Epithelial cell of prostate (primary cell): ENCODE results near the gene TGFBR3L.

Experiments
- DNase-seq: peaks from one replicate; pipeline ENCODE4 v3.0.0-alpha.2; 2011; ENCODE audit warnings: low read depth, low spot score
- H3K27ac ChIP-seq: fragments of 450-650 bp; 2 replicates; pipeline ENCODE4 v1.5.1; 2017; ENCODE audit warnings: mild to moderate bottlenecking

Gene TGFBR3L

DNA sequence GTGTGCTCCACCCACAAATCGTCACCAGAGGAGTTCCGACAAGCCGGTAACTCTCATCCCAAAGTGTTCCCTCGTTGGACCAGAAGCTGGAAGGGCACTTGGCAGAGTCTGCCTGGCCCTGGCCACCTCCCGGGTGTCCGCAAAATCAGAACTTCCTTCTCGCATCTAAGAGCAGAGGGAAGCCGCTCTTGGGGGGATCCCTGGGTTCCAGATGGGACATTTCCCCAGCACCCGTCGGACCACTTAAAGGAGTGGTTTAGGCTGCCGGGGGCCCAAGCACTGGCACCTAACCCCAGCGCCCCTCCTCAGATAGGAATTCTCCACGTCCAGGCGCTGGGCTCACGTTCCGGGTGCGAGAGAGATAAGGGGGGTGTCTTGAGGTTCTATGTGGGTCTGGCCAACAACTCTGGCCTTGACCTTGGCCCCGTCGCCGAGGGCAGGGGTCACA, 11.8 kb upstream of the TGFBR3L start:
- H3K27ac ChIP-seq = peak overlapping the region; percentile 81
- no peak for DNase-seq

DNA sequence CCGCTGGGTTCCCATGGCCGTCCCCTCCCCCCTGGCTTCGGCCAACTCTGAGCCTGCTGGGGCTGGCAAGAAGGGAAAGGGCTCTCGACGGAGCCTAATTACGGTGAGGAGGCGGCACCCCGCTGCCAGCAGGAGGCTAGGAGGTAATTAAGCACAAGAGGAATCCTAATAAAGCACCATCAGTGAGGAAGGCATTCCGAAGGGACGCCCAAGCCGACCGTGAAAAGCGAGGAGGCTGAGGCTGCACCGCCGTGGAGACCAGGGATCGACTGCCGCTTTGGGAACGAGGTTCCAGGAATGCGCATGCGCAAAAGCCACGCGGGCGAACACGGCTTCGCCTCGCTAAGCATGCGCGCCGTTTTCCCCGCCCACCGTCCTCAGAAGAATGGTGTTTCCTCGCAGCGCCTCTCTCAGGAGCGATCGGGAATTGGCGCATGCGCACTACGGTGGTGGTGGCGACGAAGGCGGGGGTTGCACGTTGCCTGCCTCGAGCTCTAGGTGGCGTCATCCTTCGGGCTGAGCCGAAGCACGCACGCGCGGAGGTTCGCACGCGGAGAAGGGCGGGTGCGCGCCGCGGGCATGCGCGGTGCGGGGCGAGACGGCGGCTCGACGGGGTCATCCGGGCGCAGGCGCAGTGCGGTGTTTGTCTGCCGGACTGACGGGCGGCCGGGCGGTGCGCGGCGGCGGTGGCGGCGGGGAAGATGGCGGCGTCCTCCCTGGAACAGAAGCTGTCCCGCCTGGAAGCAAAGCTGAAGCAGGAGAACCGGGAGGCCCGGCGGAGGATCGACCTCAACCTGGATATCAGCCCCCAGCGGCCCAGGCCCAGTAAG, 11.2 kb upstream of the TGFBR3L start, which contains the start of gene MAP2K7:
MAP2K7 (plus strand) TSS at position 634 of the 830 bp plus-strand sequence; CDS start at position 702, 68 bp downstream.
- H3K27ac ChIP-seq = peak within 1 kb of the TSS; percentile 81
- DNase-seq = peak; percentile 89

DNA sequence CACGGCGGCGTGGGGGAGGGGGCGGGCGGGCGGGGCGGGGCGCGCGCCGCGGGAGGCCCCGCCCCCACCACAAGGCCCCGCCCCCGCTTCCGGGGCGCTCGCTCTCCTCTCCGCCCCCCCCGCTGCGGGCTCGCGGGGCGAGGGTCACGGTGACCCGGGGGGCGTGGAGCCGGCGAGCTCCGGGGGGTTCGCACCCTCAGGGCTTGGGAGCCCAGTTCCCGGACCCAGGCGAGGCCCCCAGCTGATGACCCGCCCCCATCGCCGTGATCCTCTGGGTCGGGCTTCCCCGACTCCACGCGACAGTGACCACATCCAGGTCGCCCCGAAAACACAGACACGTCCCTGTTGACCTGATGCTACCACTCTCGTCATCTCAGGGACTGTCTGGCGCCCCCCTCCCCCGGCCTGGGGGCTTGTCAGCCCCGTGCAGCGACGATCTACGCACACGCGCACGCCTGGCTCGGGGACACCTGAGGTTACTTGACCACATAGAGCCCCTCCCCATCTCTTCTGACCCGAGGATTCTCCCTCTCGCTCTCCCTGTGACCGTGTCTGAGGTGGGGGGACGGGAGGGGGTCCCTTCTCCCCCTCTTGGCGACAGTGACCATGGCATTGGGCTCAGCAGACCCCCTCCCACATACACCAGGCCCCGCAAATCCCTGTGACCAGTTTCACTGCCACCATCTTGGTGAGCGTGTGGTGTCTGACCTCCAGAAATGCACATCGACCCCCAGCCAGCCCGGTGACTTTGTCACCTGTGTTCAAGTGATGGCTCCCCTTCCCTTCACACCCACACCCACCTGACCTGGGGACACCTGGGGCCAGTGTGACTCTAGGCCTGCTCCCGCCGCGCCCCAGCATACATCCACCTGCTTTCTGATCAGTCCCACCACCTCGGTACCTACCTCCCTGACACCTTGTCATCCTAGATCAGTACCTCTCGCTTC, 10.3 kb upstream of the TGFBR3L start:
- DNase-seq = no peak

DNA sequence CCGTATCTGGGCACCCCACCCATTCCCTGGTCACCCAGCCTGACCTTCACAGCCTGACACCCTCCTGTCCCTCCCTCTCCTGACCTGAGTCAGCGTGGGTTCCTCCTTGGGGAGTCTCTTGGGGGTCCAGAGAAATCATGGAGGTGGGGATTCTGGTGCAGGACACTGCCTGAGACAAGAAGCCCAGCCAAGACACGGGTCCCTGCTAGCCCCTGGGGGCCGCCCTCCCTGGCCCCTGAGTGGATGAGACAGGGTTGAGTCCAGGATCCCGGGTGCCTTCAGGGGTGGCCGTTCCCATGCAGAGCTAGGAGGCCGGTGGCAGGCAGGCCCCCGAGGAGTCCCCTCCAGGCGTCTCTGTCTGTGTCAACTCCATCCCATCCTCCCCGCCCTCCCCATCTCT, 9.4 kb upstream of the TGFBR3L start:
- H3K27ac ChIP-seq = no peak overlapping the region
- no peak for DNase-seq

More for the DNA sequence above, 10.3 kb upstream of the TGFBR3L start:
- peak overlapping the region; percentile 81 for H3K27ac ChIP-seq

DNA sequence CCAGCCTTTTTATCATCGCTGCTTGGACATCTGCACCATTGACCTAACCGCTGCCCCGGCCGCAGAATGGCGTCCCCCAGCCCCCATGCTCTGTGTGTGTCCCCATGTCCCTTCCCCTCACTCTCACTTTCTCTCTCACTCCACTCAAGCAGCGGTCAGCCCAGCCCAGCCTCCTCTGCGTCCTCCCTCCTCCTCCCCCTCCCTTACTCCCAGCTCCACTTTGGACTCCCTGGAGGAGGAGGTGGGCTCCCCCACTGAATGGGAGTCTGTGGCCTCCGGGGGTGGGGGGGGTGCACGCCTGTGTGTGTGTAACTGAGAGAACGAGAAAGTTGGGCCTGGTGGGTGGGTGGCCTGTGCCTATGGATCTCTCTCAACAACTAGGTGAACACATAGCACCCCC, 8.8 kb upstream of the TGFBR3L start:
- DNase-seq = no peak
- H3K27ac ChIP-seq = no peak overlapping the region

DNA sequence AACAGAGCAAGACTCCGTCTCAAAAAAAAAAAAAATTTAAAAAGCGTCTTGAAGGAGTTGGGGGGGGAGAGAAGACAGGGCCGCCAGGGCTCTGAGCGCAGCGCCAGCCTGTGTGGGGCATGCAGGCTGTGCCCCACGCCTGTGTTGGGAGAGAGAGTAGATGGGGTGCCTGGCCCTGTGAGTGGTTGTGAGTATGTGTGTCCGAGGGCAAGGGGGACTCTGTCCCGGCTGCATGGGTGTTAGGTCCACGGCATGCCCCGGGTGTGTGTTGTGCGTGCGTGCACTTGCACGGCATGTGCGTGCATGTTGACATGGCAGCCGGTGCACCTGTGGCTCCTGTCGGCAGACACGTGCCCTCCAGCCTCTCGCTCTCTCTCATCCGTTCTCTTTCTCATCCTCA, 7.5 kb upstream of the TGFBR3L start:
- DNase-seq = no peak
- H3K27ac ChIP-seq = no peak overlapping the region

DNA sequence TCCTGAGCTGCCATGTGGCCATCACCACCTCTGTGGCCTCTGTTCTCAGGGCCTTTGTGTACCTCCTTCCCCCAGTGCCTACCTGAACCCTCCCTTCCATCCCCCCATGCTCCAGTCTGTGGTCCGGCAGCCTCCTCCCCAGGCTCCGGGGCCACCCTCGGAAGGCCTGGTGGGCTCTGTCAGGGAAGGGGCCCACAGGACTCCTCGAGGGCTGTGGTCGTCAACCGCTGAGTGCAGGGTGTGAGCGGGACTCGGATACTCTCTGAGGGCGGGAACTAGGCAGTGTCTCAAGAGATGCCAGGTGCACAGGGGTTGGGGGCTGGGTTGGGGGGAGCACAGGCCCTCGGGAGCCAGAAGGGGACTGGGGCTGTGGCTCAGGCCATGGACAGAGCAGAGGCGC, 7.1 kb upstream of the TGFBR3L start:
- no peak overlapping the region for H3K27ac ChIP-seq
- DNase-seq = no peak

DNA sequence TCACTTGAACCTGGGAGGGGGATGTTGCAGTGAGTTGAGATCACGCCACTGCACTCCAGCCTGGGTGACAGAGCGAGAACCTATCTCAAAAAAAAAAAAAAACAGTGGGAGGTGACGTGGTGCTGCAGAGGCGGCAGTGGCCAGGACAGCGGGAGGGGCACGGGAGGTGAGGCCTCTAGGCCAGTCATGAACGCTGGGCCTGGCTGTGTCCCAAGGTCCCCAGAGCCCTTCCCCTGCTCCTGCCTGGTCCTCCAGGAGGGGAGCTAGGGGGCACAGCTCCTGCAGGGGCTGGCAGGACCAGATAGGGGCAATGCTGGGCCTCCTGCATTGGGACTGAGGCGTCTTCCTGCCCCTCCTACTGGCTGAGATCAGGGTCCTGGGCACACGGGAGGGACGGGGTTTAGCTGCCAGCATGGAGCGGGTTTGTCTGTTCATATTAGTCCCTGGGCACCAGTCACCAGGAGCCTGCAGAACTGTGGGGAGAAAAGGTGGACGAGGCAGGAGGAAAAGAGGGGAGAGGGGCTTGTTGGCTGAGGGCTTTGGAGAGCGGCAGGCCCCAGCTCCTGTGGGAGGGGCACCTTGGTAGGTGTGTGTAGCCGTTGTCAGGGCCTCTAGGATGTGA, 6.4 kb upstream of the TGFBR3L start:
- no peak for DNase-seq
- no peak overlapping the region for H3K27ac ChIP-seq

DNA sequence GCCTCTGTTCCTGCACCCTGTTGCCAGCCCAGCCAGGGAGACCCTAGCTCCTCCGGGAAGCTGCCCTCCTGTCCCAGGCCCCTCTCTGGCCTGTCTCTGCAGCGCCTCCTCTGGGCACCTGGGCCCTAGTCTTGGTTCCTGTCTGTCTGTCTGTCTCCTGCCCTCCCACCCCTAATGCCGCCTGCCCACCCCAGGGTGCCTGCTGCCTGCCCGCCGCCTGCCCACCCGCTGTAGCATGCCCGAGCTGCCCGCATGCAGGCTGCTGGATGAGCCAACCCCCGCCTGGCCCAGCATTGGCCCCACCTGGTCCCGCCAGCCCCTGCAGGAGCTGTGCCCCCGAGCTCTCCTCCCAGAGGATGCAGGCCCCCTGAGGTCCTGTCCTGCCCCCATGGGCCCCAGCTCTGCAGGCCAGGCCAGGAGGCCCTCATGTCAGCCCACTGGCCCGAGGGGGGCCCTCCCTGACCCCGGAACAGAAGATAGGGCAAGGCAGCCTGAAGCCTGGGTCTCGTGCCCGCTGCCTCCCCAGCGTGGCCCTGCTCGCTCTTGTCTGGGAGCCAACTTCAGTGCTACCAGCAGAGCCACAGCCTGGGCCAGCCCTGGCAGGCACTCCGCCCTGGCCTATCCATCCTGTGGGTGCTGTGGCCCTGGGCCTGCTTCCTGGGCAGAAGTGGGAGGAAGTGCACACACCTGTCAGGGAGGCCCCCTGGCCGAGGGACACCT, 5.7 kb upstream of the TGFBR3L start:
- no peak overlapping the region for H3K27ac ChIP-seq

DNA sequence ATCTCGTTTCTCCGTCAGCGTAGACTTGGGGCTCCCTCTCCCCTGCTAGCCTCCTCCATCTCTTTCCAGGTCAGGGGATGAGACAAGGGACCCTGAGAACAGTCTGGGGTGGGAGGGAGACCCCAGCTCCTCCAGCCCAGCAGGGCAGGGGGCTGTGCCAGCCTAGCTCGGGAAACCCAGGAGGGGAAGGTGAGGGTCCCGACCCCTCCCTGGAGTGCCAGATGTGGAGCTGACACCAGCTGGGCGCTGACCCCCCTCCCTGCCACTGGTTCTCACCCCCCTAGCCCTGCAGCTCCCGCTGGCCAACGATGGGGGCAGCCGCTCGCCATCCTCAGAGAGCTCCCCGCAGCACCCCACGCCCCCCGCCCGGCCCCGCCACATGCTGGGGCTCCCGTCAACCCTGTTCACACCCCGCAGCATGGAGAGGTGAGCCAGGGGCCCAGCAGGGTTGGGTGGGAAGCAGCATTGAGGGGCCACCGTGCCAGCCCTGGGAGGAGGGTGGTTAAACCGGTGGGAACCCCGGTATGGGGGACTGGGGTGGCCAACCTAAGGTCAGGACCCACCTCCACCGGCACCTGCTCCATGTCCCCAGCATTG, 5.1 kb upstream of the TGFBR3L start:
- H3K27ac ChIP-seq = no peak overlapping the region
- no peak for DNase-seq

More for the DNA sequence above, 5.7 kb upstream of the TGFBR3L start:
- no peak for DNase-seq

DNA sequence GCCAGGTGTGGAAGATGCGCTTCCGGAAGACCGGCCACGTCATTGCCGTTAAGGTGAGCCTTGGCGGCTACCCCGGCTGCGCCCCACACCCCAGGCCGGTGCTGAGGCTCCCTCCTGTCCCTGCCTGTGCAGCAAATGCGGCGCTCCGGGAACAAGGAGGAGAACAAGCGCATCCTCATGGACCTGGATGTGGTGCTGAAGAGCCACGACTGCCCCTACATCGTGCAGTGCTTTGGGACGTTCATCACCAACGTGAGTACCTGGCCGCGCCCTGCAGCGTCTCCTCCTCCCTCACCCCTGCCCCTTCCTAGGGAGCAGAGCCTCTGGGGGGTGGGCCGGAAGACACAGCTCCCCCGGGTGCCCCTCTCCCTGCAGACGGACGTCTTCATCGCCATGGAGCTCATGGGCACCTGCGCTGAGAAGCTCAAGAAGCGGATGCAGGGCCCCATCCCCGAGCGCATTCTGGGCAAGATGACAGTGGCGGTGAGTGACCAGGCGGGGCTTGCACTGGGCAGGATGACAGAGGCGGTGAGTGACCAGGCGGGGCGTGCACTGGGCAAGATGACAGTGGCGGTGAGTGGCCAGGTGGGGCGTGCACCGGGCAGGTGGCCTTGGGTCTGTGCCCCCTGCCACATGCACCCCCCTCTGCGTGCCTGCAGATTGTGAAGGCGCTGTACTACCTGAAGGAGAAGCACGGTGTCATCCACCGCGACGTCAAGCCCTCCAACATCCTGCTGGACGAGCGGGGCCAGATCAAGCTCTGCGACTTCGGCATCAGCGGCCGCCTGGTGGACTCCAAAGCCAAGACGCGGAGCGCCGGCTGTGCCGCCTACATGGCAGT, 4.1 kb upstream of the TGFBR3L start:
- H3K27ac ChIP-seq = no peak overlapping the region
- no peak for DNase-seq

DNA sequence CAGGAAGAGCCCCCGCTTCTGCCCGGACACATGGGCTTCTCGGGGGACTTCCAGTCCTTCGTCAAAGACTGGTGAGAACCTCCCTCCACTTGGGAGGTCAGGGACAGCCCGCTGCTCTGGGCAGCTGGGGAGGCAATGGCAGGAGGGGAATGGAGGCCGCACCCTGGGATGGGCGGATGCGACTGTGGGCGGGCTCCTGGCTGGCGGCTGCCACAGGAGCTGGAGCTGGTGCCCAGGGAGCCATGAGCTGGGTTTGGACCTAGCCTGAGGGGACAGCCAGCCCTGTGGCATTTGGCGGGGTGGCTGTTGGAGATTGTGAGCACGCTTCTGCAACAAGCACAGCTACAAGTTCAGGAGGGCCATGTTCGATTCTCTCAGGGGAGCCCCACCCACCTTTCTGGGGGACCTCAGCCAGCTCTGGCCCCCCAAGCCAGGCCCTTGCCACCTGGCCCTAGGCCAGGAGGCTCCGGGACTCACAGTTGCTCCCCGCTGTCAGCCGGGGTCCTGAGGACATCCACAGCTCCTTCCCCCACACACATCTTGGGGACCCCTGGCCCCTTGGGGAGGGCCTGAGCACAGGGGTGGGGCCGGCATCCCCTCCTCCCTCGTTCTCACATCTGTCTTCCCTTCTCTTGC, 3.0 kb upstream of the TGFBR3L start:
- DNase-seq = no peak
- no peak overlapping the region for H3K27ac ChIP-seq

DNA sequence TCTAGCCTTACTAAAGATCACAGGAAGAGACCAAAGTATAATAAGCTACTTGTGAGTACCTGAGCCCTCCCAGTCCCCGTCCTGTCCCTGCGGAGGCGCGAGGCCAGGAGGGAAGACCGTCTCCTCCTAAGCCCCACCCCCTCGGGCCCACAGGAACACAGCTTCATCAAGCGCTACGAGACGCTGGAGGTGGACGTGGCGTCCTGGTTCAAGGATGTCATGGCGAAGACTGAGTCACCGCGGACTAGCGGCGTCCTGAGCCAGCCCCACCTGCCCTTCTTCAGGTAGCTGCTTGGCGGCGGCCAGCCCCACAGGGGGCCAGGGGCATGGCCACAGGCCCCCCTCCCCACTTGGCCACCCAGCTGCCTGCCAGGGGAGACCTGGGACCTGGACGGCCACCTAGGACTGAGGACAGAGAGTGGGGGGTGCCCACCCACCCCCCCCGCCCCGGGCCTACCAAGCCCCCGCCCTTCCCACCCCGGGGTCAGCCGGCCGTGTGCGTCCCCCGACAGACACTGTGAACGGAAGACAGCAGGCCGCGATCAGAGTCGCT, 2.4 kb upstream of the TGFBR3L start:
- no peak overlapping the region for H3K27ac ChIP-seq
- DNase-seq = no peak

DNA sequence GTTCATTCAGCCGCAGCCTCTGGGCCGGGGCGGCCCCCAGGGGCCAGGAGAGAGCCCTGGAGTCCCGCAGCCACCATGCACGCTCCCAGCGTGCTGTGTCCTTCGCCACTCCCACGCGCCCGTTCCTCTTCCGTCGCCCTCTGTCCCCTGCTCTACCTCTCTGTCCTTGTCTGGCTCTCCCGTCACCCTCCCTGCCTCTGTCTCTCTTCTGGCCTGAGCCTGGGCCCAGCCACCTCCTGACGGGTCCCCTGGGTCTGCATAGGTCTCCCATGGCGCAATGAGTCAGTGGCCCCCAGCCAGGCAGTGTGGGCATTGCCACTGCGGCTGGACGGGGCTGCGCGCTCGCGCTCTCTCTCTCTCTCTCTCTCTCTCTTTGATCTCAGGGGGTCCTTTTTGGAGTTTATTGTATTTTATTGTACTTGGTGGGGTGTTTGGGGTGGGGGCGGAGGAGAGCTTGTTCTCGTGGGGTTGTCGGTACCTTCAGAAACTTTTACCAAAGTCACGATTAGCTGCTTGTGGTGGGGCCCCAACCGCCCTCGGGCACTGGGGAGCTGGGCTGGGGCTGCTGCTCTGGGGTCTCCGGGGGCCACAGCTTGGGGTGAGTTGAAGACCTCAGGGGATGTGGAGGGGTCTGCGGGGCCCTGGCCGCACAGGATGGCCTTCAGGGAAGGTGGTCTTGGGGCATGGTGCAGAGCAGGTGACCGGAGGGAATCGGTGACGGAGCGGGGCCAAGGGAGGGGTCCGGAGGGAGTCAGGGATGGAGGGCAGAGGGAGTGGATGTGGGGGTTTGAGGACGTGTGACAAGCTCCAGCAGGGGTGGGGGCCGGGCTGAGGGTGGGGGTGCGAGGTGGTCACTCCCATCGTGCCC, 1.7 kb upstream of the TGFBR3L start:
- H3K27ac ChIP-seq = no peak overlapping the region
- DNase-seq = no peak

DNA sequence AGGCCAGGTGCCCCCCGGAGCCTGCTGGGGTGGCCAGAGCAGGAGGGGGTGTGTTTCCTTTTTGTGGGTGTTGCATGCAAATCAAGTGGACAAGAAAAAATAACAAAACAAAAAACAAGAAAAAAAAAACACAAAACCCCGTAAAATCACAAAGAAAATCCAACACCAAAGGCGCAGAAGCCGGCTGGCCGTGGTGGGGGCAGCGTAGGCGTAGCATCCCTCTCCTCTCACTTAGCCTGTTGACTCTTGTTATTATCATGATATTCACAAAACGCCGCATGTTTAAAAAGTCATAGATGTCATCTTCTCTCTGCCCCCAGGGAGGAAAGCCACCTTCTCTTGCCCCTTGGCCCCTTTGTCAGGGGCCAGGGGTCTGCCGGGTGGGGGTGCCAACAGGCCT, 978 bp upstream of the TGFBR3L start:
- no peak overlapping the region for H3K27ac ChIP-seq
- no peak for DNase-seq

DNA sequence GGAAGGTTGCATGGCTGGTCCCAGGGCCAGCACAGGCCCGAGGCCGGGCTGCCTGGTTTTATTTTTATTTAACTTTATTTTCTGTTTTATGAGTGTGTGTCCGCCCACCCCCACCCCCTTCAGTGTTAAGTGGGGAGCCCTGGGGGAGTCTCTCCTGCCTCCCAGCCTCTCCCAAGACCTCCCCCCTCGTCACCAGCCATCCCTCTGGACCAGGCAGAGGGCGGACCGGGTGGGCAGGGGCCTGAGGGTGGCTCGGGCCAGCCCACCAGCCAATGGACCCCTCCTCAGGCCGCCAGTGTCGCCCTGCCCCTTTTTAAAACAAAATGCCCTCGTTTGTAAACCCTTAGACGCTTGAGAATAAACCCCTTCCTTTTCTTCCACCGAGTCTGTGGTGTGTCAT, 531 bp upstream of the TGFBR3L start:
- no peak for DNase-seq
- no peak overlapping the region for H3K27ac ChIP-seq
